ENCODE data around the gene SERHL2. TPM values are rescaled to one million over a fixed set of nuclear protein-coding genes. Genes with fewer than 3 reads are reported as not detected.

SERHL2 gene
- polyA plus RNA-seq, 1 donor from 2014 or later = 0.99 TPM

DNA sequence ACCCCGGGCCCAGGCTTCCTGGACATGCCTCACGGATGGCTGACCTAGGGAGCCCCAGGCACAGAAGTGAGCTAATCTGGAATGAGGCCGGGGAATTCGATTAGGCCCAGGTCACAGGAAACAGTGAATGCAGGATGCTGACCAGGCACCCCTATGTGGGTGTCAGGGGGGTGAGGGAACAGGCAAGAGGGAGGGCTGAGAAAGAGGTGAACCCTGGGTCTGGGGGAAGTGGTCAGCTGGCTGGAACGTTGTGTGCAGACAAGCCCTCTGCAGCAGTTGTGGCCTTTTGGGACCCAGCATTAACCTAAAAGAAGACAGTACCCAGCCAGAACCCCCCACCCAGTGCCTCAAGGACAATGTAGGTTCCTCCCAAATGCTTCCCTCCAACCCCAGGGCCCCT lies 8.1 kb downstream of the SERHL2 start:
- no peak overlapping the region for H3K4me2 ChIP-seq (ENCODE audit: low read length)
- no peaks in the 10 kb centered on the region for H3K27me3 ChIP-seq (ENCODE audit: insufficient read depth, low read depth, low read length)
- no peak overlapping the region for H3K9ac ChIP-seq (ENCODE audit: low read length)
- no peaks in the 10 kb centered on the region for H3K79me2 ChIP-seq (replicated peaks; ENCODE audit: insufficient read depth, low read length)
- H3K36me3 ChIP-seq (ENCODE audit: insufficient read depth, low read length) = no peaks in the 10 kb centered on the region
- TF ChIP-seq, protein P1, sequence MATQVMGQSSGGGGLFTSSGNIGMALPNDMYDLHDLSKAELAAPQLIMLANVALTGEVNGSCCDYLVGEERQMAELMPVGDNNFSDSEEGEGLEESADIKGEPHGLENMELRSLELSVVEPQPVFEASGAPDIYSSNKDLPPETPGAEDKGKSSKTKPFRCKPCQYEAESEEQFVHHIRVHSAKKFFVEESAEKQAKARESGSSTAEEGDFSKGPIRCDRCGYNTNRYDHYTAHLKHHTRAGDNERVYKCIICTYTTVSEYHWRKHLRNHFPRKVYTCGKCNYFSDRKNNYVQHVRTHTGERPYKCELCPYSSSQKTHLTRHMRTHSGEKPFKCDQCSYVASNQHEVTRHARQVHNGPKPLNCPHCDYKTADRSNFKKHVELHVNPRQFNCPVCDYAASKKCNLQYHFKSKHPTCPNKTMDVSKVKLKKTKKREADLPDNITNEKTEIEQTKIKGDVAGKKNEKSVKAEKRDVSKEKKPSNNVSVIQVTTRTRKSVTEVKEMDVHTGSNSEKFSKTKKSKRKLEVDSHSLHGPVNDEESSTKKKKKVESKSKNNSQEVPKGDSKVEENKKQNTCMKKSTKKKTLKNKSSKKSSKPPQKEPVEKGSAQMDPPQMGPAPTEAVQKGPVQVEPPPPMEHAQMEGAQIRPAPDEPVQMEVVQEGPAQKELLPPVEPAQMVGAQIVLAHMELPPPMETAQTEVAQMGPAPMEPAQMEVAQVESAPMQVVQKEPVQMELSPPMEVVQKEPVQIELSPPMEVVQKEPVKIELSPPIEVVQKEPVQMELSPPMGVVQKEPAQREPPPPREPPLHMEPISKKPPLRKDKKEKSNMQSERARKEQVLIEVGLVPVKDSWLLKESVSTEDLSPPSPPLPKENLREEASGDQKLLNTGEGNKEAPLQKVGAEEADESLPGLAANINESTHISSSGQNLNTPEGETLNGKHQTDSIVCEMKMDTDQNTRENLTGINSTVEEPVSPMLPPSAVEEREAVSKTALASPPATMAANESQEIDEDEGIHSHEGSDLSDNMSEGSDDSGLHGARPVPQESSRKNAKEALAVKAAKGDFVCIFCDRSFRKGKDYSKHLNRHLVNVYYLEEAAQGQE (IDR thresholded peaks at IDR 0.05; ENCODE audit: borderline replicate concordance) = no peak
- TF ChIP-seq, protein P2, sequence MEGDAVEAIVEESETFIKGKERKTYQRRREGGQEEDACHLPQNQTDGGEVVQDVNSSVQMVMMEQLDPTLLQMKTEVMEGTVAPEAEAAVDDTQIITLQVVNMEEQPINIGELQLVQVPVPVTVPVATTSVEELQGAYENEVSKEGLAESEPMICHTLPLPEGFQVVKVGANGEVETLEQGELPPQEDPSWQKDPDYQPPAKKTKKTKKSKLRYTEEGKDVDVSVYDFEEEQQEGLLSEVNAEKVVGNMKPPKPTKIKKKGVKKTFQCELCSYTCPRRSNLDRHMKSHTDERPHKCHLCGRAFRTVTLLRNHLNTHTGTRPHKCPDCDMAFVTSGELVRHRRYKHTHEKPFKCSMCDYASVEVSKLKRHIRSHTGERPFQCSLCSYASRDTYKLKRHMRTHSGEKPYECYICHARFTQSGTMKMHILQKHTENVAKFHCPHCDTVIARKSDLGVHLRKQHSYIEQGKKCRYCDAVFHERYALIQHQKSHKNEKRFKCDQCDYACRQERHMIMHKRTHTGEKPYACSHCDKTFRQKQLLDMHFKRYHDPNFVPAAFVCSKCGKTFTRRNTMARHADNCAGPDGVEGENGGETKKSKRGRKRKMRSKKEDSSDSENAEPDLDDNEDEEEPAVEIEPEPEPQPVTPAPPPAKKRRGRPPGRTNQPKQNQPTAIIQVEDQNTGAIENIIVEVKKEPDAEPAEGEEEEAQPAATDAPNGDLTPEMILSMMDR (IDR thresholded peaks at IDR 0.05; ENCODE audit: poor library complexity, severe bottlenecking) = no peak
- no peak for TF ChIP-seq RAD21 (conservative IDR thresholded peaks at IDR 0.05)
- TF ChIP-seq SMC3 (conservative IDR thresholded peaks at IDR 0.05; ENCODE audit: poor library complexity) = no peak
- no peaks in the 10 kb centered on the region for H3F3A ChIP-seq (ENCODE audit: insufficient read depth, low read length, poor library complexity, severe bottlenecking)
- no peaks in the 10 kb centered on the region for H3K9me3 ChIP-seq (ENCODE audit: low read length)
- no peak overlapping the region for H3K4me3 ChIP-seq (ENCODE audit: low read length)
- H4K20me1 ChIP-seq (ENCODE audit: insufficient read depth) = no peaks in the 10 kb centered on the region
- H2AFZ ChIP-seq (ENCODE audit: low read depth, low read length) = no peak overlapping the region
- no peaks in the 10 kb centered on the region for H3K9me2 ChIP-seq (ENCODE audit: insufficient read depth, low read length)
- H3K27ac ChIP-seq (ENCODE audit: low read length) = no peak overlapping the region

DNA sequence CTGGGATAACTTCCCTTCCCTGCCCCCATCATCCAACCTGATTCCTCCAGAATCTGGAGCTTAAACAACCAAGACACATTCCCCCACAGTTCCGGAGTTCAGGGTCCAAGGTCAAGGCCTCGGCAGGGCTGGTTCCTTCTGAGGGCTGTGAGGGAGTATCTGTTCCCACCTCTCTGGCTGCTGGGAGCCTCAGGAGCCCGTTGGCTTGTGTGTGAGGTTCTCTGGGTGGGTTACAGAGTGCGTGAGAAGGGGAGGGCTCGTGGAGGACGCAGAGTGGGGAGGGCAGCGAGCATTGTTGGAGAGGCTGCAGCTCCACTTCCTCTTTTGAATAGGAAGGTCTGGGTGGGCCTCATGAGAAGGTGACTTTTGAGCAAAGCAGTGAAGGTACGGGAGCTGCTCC lies 8.5 kb downstream of the SERHL2 start:
- H3K79me2 ChIP-seq (replicated peaks; ENCODE audit: insufficient read depth, low read length) = no peaks in the 10 kb centered on the region
- TF ChIP-seq SMC3 (conservative IDR thresholded peaks at IDR 0.05; ENCODE audit: poor library complexity) = no peak
- TF ChIP-seq, protein P1 (IDR thresholded peaks at IDR 0.05; ENCODE audit: borderline replicate concordance) = no peak
- TF ChIP-seq TAF1 (IDR thresholded peaks at IDR 0.05; ENCODE audit: low read depth) = no peak
- H3K9ac ChIP-seq (ENCODE audit: low read length) = no peak overlapping the region
- H3K27ac ChIP-seq (ENCODE audit: low read length) = no peak overlapping the region
- no peaks in the 10 kb centered on the region for H3K9me2 ChIP-seq (ENCODE audit: insufficient read depth, low read length)
- H3F3A ChIP-seq (ENCODE audit: insufficient read depth, low read length, poor library complexity, severe bottlenecking) = no peaks in the 10 kb centered on the region
- no peaks in the 10 kb centered on the region for H4K20me1 ChIP-seq (ENCODE audit: insufficient read depth)
- H3K4me3 ChIP-seq (ENCODE audit: low read length) = no peak overlapping the region
- no peaks in the 10 kb centered on the region for H3K36me3 ChIP-seq (ENCODE audit: insufficient read depth, low read length)
- no peaks in the 10 kb centered on the region for H3K9me3 ChIP-seq (ENCODE audit: low read length)
- H3K4me2 ChIP-seq (ENCODE audit: low read length) = no peak overlapping the region
- no peak overlapping the region for H2AFZ ChIP-seq (ENCODE audit: low read depth, low read length)
- no peaks in the 10 kb centered on the region for H3K27me3 ChIP-seq (ENCODE audit: insufficient read depth, low read depth, low read length)
